Activated CD8-positive, alpha-beta memory T cell treated with anti-CD3 and anti-CD28 coated beads for 1 hour (primary cell): Measurements from ENCODE around the gene EMB.
"Not testable (repeated sequence)": the region's sequence is repeated elsewhere in the genome, so short reads cannot be mapped to it uniquely, and the experiment has no call there.

Source experiments
- DNase-seq, 2 donors: peaks; one replicate each; pipeline ENCODE4 v3.0.0-alpha.2; 2020; ENCODE audit warnings: low read depth in 1 of 2; ENCODE audit errors: extremely low read depth in 1 of 2

EMB gene

DNA sequence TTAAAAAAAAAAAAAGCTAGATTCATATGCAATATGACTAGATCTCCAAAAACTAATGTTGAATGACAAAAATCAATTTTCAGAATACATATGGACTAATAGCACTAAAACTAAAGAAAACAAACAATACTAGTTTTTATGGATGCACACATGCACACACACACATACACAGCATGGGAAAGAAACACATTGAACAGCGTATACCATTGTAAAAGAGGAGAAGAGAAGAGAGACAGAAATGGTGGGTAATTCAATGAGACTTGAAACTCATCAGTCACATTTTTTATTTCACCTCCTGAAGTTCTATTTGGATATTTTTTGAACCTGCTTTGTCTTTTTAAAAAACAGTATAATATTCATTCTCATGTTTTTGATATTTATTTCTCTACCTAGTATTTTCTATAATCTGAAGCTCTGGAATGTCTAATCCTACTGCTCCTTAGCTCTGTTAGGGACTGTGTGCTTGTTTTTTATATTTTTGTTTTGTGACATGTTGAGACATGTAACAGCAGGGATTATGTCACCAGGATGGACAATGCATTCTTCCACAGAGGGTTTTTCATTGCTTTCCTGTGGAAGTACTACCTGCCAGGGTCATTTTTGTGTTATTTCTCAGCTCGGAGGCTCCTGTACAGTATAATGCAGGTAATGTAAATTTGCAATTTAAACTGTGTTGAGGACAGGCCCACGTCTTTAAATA, 17.8 kb downstream of the EMB start:
- not testable (repeated sequence) for DNase-seq

DNA sequence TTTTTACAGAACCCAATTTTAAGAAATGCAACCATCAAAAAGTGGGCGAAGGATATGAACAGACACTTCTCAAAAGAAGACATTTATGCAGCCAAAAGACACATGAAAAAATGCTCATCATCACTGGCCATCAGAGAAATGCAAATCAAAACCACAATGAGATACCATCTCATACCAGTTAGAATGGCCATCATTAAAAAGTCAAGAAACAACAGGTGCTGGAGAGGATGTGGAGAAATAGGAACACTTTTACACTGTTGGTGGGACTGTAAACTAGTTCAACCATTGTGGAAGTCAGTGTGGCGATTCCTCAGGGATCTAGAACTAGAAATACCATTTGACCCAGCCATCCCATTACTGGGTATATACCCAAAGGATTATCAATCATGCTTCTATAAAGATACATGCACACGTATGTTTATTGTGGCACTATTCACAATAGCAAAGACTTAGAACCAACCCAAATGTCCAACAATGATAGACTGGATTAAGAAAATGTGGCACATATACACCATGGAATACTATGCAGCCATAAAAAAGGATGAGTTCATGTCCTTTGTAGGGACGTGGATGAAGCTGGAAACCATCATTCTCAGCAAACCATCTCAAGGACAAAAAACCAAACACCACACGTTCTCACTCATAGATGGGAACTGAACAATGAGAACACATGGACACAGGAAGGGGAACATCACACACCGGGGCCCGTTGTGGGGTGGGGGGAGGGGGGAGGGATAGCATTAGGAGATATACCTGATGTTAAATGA, 19.7 kb downstream of the EMB start:
- not testable (repeated sequence) for DNase-seq

DNA sequence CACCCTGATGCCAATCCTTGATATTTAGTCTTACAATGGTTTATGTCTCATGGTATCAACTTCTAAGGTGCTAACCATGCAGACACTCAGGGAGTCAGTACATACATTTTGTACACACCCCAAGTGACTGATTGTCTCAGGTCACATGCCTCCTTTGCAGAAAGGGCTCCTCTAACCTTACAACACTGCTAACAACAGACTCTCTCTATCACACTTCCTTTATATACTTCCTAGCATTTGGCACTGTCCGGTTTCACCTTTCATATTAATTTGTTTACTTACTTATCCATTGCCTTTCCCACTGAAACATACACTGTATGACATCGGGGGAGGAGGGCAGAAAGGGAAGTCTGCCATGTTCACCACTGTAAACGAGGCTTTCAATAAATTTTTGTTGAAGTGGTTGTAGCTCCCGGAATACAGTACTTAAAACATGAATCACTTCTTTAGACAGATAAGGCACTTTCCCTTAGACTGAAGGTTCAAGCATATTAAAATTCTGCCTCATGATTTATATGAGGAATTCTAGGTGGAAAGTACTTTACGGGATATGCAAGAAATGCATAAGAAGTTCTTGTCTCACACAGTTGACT, 20.6 kb downstream of the EMB start:
- no peak for DNase-seq

DNA sequence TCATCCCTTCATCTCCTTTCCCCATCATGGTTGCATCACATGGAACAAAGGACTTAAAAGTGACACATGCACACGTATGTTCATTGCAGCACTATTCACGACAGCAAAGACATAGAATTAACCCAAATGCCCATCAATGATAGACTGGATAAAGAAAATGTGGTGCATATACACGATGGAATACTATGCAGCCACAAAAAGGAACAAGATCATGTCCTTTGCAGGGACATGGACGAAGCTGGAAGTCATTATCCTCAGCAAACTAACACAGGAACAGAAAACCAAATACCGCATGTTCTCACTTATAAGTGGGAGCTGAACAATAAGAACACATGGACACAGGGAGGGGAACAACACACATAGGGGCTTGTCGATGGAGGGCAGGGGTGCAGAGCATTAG, 21.4 kb downstream of the EMB start:
- DNase-seq, result not testable (repeated sequence)

DNA sequence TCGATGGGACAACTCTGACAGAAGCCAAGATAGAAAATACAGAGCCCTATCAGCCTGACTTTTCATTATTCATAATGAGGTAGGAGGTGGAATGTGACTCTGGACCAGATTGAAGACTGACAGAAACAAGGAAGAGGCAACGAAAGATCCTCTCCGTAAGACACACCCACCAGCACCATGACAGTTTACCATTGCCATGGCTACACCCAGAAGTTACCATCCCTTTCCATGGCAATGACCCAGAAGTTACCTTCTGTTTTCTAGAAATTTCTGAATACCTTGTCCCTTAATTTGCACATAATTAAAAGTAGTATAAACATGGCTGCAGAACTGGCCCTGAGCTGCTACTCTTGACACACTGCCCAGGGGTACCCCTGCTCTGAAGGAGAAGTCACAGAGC, 24.5 kb downstream of the EMB start:
- DNase-seq, result not testable (repeated sequence)

DNA sequence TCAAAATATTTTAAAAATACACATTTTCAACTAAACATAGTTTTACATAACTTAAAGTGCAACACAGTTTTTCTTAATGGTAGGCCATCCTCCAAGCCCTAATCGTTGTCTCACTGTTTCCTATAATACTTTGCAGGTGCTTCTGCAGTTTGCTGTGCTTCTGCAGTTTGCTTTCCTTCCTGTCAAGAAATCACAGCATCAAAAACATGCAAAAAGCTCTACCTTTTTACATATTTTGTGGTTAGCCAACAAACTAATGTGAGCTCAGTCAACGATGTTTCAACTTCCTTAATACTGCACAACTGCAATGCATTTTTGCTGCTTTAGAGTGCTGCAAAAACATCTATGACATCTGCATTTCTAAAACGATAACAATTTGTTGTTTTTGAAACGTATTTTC, 25.2 kb downstream of the EMB start:
- no peak for DNase-seq

DNA sequence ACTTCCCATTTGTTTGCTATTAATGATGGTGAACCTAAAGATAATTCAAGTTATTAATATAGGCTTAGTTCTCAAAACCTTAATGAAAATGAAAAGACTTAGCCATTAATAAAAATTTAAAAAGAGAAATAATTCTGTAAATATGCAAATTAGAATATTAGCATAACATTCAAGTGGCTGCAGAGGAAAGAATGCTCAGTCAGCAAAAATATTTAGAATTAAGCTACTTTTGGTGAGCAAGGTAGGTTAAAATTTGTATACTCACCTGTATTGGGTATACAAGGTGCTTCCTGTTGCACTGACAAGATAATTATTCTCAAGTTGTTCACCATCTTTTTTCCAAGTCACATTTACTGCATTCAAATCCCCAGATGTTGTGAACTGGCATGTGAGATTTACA, 30.2 kb downstream of the EMB start:
- DNase-seq, result not testable (repeated sequence)

DNA sequence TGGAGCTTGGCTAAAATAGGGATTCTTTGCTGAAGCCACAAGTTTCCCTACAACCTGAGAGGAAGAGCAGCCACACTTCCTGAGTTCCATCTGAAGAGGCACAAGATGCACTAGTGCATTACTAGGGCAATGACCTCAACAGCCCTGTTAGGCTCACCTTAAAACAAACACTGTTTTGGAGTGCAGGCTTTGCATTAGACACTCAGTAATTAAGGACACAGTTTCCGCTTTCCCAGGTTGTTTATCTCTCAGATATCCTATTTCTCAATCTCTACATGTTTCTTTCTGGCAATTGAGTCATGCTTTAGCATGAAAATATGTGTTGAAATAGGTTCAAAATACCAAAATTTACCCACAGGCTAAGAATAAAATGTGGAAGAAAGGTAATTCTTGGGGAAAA, 34.2 kb downstream of the EMB start:
- no peak for DNase-seq

DNA sequence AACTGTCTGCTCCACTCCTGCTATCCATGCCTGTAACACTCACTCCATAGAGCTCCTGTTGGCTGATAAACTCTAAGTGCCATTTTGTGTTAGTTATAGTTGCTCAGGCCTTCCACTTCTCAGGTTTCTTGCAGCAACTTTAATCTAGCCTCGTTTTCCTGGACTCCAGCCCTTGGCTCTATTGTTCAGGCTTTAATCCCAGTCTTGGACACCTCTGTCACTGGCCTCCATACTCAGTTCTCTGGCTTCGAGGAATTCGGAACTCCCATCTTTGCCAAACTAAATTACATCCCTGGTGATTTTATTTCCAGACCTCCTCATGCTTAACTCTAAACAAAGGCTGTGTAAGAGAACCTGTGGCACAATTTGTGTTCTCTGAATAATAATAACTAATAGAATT, 39.8 kb downstream of the EMB start:
- DNase-seq, result no peak

DNA sequence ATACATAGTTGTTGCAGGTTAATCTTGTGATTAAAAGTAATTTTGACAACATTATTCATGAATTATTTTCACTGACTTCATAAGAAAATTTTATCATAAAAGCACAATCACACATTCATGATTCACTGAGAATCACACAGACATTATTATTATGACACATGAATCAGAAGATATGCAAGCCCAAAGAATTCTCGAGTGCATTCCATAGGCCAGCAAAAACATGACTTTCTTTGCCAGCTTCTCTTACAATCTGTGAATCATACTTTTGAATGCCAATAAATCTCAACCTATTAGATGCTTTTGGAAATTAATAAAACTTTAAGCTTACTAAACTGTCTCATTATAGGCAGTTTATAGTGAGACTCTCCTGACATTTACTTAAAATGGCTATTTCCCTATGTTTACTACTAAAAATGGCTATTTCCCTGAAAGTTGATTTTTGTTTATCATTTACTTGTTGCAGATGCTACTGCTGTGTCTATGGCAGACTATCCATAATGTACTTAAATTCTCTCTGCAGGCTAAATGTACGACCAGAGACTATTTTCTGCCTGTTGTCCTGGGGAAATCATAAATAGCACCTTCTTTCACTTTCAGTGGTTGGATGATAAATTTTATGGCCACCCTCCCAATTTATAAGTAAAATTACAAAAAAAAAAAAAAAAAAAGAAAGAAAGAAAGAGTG, 47.0 kb downstream of the EMB start:
- DNase-seq, result not testable (repeated sequence)

DNA sequence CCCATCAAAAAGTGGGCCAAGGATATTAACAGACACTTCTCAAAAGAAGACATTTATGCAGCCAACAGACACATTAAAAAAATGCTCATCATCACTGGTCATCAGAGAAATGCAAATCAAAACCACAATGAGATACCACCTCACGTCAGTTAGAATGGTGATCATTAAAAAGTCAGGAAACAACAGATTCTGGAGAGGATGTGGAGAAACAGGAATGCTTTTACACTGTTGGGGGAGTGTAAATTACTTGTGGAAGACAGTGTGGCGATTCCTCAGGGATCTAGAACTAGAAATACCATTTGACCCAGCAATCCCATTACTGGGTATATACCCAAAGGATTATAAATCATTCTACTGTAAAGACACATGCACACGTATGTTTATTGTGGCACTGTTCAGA, 48.8 kb downstream of the EMB start:
- not testable (repeated sequence) for DNase-seq

DNA sequence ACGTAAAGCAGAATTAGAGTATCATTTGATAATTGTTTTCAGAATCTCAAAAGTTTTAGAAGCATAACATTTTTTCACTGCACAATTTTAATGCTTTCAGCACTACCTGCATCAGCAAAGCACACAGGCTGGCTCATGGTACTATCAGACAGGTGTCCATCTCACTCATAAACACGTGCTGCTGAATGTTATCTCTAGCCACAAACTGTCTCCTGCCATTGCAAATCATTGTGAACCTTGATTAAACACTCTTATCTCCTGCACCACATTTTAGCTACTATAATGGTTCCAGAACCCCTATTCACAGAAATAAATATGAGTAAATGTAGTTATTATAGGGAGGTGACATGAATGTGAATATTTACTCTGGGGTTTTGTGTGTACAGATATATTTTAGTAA, 56.7 kb downstream of the EMB start:
- not testable (repeated sequence) for DNase-seq

DNA sequence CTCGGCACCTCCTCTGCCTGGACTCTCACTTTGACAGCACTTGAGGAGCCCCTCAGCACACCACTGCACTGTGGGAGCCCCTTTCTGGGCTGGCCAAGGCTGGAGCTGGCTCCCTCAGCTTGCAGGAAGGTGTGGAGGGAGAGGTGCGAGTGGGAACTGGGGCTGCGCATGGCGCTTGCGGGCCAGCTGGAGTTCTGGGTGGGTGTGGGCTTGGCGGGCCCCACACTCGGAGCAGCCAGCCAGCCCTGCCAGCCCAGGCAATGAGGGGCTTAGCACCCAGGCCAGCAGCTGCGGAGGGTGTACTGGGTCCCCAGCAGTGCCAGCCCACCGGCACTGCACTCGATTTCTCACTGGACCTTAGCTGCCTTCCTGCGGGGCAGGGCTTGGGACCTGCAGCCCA, 64.4 kb downstream of the EMB start:
- DNase-seq, result not testable (repeated sequence)

DNA sequence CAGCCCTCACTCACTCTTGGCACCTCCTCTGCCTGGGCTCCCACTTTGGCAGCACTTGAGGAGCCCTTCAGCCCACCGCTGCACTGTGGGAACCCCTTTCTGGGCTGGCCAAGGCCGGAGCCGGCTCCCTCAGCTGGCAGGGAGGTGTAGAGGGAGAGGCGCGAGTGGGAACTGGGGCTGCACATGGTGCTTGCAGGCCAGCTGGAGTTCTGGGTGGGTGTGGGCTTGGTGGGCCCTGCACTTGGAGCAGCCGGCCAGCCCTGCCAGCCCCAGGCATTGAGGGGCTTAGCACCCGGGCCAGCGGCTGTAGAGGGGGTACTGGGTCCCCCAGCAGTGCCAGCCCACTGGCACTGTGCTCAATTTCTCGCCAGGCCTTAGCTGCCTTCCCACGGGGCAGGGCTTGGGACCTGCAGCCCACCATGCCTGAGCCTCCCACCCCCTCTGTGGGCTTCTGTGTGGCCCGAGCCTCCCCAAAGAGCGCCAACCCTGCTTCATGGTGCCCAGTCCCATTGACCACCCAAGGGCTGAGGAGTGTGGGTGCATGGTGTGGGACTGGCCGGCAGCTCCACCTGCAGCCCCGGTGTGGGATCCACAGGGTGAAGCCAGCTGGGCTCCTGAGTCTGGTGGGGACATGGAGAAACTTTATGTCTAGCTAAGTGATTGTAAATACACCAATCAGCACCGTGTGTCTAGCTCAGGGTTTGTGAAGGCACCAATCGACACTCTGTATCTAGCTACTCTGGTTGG, 71.6 kb downstream of the EMB start:
- not testable (repeated sequence) for DNase-seq

DNA sequence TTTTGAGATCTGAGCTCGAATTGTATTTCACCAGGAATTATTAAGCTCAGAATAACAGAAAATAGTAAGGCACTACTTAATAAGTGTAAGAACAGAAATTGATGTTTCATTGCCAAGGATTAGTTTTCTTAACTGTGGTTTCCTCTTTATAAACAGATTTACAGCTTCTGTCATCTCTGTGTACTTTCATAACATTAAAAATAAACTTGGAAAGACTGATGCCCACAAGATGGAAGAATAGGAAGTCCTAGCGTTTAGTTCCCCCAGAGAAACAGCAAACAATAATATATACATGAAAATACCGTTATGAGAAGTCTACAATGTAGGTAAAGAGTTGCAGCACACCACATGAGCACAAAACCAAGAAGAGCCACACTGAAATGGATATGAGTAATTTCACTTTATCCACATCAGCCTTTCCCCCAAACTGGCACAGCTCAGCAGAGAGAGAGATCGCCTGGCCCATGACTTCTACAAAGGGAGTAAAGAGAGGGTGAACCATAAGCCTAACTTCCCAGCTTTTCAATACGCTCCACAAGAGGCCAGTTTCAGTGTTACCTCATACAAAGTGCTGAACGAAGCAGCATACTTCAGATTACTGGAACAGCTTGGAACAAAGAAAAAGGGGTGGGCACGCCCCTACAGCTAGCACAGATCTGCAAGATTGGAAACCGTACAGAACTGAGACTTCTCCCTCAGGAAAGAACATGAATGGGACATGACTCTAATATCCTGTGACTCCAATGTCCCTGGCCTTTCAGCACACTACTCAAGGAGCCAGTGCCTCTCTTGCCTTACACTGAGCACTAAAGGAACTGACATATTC, 75.4 kb downstream of the EMB start:
- no peak for DNase-seq

DNA sequence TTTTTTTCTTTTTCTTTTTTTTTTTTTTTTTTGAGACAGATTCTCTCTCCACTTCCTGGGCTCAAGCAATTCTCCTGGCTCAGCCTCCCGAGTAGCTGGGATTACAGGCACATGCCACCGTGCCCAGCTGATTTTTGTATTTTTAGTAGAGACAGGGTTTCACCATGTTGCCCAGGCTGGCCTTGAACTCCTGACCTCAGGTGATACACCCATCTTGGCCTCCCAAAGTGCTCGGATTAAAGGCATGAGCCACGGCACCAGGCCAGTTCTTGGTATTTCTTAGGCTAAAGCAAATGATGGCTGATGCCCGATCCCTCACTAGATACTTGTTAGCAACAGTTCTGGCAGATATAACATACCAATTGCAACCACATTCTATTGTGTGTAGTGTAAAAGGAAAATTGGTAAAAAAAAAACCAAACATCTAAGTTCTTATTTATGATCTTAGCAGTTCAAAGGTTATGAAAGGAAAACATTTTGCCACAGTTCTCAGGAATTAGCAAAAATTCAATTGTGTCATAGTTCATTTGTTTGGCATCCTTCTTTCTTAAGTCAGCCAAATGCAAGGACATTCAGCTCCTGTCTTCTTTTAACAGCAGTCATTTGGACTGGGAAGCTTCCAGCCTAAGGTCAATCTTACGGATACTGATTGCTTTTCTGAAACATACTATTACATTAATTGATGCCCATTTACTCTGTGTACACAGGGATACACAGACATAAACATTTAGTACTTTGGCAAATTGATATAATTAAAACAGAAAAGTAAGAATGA, 76.4 kb downstream of the EMB start:
- DNase-seq, result not testable (repeated sequence)

DNA sequence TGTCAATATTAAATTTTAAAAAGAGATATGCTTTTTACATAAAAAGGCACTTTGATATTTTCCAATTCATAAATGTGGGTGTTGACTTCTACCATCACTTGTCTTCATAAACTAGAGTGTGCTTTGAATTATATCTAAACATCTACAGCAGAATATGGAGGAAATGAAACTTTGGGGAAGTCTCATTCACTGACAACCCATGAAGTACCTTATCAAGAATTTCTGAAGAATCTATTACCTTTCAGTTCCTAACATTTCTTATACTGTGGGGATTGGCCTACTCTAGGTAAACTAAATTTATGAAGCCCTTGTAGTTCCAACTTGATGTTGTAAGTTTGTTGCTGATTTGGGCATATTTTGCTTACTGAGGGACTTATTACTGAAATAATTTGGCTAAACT, 81.9 kb downstream of the EMB start:
- DNase-seq, result no peak

DNA sequence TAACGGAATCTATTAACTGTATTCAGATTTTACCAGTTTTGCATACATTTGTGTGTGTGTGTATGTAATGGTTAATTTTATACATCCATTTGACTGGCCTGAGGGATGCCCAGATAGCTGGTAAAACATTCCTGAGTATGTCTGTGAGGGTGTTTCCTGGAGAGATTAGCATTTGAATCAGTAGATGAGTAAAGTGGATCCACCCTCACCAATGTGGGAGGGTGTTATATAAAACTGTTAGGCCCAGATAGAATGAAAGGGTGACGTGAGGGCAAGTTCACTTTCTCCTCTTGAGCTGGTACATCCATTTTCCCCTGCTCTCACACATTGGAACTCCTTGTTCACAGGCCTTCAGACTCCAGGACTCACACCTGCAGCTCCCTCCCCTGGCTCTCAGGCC, 88.7 kb downstream of the EMB start:
- no peak for DNase-seq
